HepG2 (cell line): ENCODE data around the gene DAZAP1. TPM values are rescaled to one million over a fixed set of nuclear protein-coding genes. Genes with fewer than 3 reads are reported as not detected.

Experiments
- ERF ChIP-seq: IDR thresholded peaks from 2 replicates; pipeline ENCODE4 v1.6.1; 2018; ENCODE audit warnings: missing biosample characterization, missing genetic modification reagents
- FOXC1 ChIP-seq: sonication (generic); formaldehyde crosslinking; IDR thresholded peaks from 2 replicates; pipeline ENCODE4 v1.8.0; 2022; ENCODE audit warnings: mild to moderate bottlenecking, missing genetic modification reagents, borderline replicate concordance
- HES4 ChIP-seq: sonication (generic); formaldehyde crosslinking; IDR thresholded peaks from 2 replicates; pipeline ENCODE4 v1.9.0; 2021; ENCODE audit warnings: mild to moderate bottlenecking, missing genetic modification reagents, borderline replicate concordance
- MIER2 ChIP-seq: IDR thresholded peaks from 2 replicates; pipeline ENCODE4 v1.6.1; 2016; ENCODE audit warnings: missing biosample characterization, missing genetic modification reagents
- NFKBIZ ChIP-seq: IDR thresholded peaks from 2 replicates; pipeline ENCODE4 v1.6.1; 2018; ENCODE audit warnings: missing genetic modification reagents, missing compliant biosample characterization
- RCOR2 ChIP-seq: IDR thresholded peaks from 2 replicates; pipeline ENCODE4 v1.6.1; 2016; ENCODE audit warnings: missing biosample characterization, missing genetic modification reagents
- SOX6 ChIP-seq, 2 experiments: fragments of 450-650 bp in 1 of 2; sonication (generic) in 1 of 2; formaldehyde crosslinking in 1 of 2; IDR thresholded peaks; 2 replicates each; pipeline versions ENCODE4 v1.4.0 to v1.6.1; 2017 to 2020; ENCODE audit warnings: antibody characterized with exemption in 1 of 2, mild to moderate bottlenecking in 1 of 2, missing genetic modification reagents in 1 of 2
- THAP11 ChIP-seq: IDR thresholded peaks from 2 replicates; pipeline ENCODE4 v1.6.1; 2016; ENCODE audit warnings: missing biosample characterization, missing genetic modification reagents
- WIZ ChIP-seq: sonication (generic); formaldehyde crosslinking; IDR thresholded peaks from 2 replicates; pipeline ENCODE4 v1.5.1; 2020; ENCODE audit warnings: mild to moderate bottlenecking, missing genetic modification reagents
- ZNF234 ChIP-seq: sonication (generic); formaldehyde crosslinking; conservative IDR thresholded peaks from 2 replicates; pipeline ENCODE4 v1.5.1; 2020; ENCODE audit warnings: mild to moderate bottlenecking, missing genetic modification reagents
- ZNF430 ChIP-seq: sonication (generic); formaldehyde crosslinking; IDR thresholded peaks from 2 replicates; pipeline ENCODE4 v1.9.0; 2021; ENCODE audit warnings: mild to moderate bottlenecking, missing genetic modification reagents
- ZNF446 ChIP-seq: sonication (generic); formaldehyde crosslinking; IDR thresholded peaks from 2 replicates; pipeline ENCODE4 v1.5.0; 2020; ENCODE audit warnings: mild to moderate bottlenecking, missing genetic modification reagents
- polyA plus RNA-seq, 8 experiments: library from polyadenylated mRNA; depleted of rRNA in 3 of 8; stranded (reverse) in 7 of 8; unstranded in 1 of 8; fragments of >200 nt; fragmentation: Illumina TruSeq in 4 of 8; extraction: Trizol in 4 of 8; gene quantifications; 2 replicates each; pipeline versions ENCODE4 v1.2.1 to v1.2.3, GENCODE V29; 2011 to 2016; ENCODE audit warnings: low read depth in 4 of 8, missing spikeins in 1 of 8, mixed read lengths in 1 of 8; ENCODE audit not compliant: insufficient read depth in 1 of 8
- total RNA-seq, 5 experiments: library from RNA; depleted of rRNA; stranded (reverse); fragments of >200 nt; fragmentation: Illumina TruSeq; extraction: Trizol; gene quantifications; 2 replicates each; pipeline ENCODE4 v1.2.3, GENCODE V29; 2016; ENCODE audit warnings: low read depth in 1 of 5
- TF ChIP-seq, protein P1 (sequence below): sonication (generic); formaldehyde crosslinking; IDR thresholded peaks from 2 replicates; pipeline ENCODE4 v1.5.0; 2020; ENCODE audit warnings: mild to moderate bottlenecking, missing genetic modification reagents, borderline replicate concordance
- TF ChIP-seq, protein P2 (sequence below): sonication (generic); formaldehyde crosslinking; IDR thresholded peaks from 2 replicates; pipeline ENCODE4 v1.4.0; 2020; ENCODE audit warnings: missing genetic modification reagents, borderline replicate concordance
- TF ChIP-seq, protein P3 (sequence below): sonication (generic); formaldehyde crosslinking; IDR thresholded peaks from 2 replicates; pipeline ENCODE4 v1.4.0; 2020; ENCODE audit warnings: missing genetic modification reagents
- TF ChIP-seq, protein P4 (sequence below), 2 experiments: IDR thresholded peaks; 2 replicates each; pipeline ENCODE4 v1.6.1; 2011 to 2012; ENCODE audit warnings: low read length in 2 of 2, borderline replicate concordance in 1 of 2, low read depth in 1 of 2, mild to moderate bottlenecking in 1 of 2, moderate library complexity in 1 of 2
- TF ChIP-seq, protein P5 (sequence below): conservative IDR thresholded peaks from 2 replicates; pipeline ENCODE4 v1.6.1; 2018; ENCODE audit warnings: missing genetic modification reagents

Gene DAZAP1
- total and polyA plus RNA-seq, 2 of the 13 experiments (the other 11 are each of a cell fraction or from before 2014, with no cell fraction given) = 63.3 to 79.2 TPM

DNA sequence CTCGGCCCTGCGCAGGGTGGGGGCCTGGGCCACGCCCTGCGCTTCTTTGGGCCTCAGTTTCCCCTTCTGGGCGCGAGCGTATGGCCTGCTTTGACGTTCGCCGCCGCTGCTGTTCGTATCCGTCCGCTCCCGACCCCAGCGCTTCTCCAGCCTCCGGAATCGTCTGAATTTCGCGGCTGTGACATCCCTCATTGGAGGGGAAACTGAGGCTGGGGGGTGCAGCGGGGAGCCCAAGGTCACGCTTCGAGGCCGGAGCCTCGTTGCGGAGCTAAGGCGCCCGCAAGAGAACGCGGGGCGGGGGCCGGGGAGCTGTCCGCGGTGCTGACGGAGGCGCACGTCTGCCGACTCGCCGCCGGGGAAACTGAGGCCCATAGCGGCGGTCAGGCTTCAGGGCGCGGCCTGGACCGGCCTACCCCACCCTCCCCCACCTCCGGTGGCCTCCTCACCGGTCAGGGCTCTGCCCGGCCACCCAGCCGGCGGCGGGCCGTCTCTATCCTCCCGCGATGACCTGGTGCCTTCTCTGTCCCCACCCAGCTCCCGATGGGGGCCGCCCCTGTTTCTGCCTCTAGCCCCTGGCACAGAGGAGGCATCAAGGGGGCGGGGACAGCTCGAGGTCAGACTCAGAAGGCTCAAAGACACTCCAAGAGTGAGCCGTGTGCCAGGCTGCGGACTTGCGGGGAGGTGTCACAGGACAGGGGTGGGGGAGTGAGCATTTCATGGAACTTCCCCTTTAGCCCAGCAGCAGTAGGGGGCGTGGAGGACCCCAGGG, 39.5 kb downstream of the DAZAP1 start (continued):
- TF ChIP-seq, protein P1, sequence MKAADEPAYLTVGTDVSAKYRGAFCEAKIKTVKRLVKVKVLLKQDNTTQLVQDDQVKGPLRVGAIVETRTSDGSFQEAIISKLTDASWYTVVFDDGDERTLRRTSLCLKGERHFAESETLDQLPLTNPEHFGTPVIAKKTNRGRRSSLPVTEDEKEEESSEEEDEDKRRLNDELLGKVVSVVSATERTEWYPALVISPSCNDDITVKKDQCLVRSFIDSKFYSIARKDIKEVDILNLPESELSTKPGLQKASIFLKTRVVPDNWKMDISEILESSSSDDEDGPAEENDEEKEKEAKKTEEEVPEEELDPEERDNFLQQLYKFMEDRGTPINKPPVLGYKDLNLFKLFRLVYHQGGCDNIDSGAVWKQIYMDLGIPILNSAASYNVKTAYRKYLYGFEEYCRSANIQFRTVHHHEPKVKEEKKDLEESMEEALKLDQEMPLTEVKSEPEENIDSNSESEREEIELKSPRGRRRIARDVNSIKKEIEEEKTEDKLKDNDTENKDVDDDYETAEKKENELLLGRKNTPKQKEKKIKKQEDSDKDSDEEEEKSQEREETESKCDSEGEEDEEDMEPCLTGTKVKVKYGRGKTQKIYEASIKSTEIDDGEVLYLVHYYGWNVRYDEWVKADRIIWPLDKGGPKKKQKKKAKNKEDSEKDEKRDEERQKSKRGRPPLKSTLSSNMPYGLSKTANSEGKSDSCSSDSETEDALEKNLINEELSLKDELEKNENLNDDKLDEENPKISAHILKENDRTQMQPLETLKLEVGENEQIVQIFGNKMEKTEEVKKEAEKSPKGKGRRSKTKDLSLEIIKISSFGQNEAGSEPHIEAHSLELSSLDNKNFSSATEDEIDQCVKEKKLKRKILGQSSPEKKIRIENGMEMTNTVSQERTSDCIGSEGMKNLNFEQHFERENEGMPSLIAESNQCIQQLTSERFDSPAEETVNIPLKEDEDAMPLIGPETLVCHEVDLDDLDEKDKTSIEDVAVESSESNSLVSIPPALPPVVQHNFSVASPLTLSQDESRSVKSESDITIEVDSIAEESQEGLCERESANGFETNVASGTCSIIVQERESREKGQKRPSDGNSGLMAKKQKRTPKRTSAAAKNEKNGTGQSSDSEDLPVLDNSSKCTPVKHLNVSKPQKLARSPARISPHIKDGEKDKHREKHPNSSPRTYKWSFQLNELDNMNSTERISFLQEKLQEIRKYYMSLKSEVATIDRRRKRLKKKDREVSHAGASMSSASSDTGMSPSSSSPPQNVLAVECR (CRISPR knock-in tag) = peak; percentile 56; the same call in 1 of the 2 replicates
- TF ChIP-seq SOX6 (IDR thresholded peaks at IDR 0.05) = no peak
- TF ChIP-seq SOX6 (CRISPR knock-in tag; IDR thresholded peaks at IDR 0.05) = 0 out of 2 replicates have a peak, but pooled peaks have one; percentile 14
- TF ChIP-seq, protein P2, sequence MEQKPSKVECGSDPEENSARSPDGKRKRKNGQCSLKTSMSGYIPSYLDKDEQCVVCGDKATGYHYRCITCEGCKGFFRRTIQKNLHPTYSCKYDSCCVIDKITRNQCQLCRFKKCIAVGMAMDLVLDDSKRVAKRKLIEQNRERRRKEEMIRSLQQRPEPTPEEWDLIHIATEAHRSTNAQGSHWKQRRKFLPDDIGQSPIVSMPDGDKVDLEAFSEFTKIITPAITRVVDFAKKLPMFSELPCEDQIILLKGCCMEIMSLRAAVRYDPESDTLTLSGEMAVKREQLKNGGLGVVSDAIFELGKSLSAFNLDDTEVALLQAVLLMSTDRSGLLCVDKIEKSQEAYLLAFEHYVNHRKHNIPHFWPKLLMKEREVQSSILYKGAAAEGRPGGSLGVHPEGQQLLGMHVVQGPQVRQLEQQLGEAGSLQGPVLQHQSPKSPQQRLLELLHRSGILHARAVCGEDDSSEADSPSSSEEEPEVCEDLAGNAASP (CRISPR knock-in tag) = 0 out of 2 replicates have a peak, but pooled peaks have one; percentile 59
- peak; percentile 80 for TF ChIP-seq ZNF430 (CRISPR knock-in tag)
- peak; percentile 94 for TF ChIP-seq MIER2 (CRISPR knock-in tag)
- TF ChIP-seq WIZ (CRISPR knock-in tag) = peak; percentile 77
- TF ChIP-seq HES4 (CRISPR knock-in tag) = peak; percentile 49; the same call in 1 of the 2 replicates
- no peak for TF ChIP-seq RCOR2
- peak; percentile 58 for TF ChIP-seq ERF (CRISPR knock-in tag)
- peak; percentile 40; the same call in 1 of the 2 replicates for TF ChIP-seq THAP11 (CRISPR knock-in tag)
- TF ChIP-seq, protein P3, sequence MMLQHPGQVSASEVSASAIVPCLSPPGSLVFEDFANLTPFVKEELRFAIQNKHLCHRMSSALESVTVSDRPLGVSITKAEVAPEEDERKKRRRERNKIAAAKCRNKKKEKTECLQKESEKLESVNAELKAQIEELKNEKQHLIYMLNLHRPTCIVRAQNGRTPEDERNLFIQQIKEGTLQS (CRISPR knock-in tag) = peak; percentile 32; the same call in 1 of the 2 replicates
- TF ChIP-seq NFKBIZ (CRISPR knock-in tag) = peak; percentile 66; the same call in 1 of the 2 replicates
- 0 out of 2 replicates have a peak, but pooled peaks have one; percentile 68 for TF ChIP-seq ZNF446 (CRISPR knock-in tag)
- TF ChIP-seq, protein P4, sequence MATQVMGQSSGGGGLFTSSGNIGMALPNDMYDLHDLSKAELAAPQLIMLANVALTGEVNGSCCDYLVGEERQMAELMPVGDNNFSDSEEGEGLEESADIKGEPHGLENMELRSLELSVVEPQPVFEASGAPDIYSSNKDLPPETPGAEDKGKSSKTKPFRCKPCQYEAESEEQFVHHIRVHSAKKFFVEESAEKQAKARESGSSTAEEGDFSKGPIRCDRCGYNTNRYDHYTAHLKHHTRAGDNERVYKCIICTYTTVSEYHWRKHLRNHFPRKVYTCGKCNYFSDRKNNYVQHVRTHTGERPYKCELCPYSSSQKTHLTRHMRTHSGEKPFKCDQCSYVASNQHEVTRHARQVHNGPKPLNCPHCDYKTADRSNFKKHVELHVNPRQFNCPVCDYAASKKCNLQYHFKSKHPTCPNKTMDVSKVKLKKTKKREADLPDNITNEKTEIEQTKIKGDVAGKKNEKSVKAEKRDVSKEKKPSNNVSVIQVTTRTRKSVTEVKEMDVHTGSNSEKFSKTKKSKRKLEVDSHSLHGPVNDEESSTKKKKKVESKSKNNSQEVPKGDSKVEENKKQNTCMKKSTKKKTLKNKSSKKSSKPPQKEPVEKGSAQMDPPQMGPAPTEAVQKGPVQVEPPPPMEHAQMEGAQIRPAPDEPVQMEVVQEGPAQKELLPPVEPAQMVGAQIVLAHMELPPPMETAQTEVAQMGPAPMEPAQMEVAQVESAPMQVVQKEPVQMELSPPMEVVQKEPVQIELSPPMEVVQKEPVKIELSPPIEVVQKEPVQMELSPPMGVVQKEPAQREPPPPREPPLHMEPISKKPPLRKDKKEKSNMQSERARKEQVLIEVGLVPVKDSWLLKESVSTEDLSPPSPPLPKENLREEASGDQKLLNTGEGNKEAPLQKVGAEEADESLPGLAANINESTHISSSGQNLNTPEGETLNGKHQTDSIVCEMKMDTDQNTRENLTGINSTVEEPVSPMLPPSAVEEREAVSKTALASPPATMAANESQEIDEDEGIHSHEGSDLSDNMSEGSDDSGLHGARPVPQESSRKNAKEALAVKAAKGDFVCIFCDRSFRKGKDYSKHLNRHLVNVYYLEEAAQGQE (IDR thresholded peaks at IDR 0.05; ENCODE audit: borderline replicate concordance in 1 of 2, low read depth in 1 of 2, low read length in 2 of 2) = peak in 1 of 2 experiments; percentile 96
- TF ChIP-seq ZNF234 (CRISPR knock-in tag) = 0 out of 2 replicates have a peak, but pooled peaks have one; percentile 51
- TF ChIP-seq, protein P5, sequence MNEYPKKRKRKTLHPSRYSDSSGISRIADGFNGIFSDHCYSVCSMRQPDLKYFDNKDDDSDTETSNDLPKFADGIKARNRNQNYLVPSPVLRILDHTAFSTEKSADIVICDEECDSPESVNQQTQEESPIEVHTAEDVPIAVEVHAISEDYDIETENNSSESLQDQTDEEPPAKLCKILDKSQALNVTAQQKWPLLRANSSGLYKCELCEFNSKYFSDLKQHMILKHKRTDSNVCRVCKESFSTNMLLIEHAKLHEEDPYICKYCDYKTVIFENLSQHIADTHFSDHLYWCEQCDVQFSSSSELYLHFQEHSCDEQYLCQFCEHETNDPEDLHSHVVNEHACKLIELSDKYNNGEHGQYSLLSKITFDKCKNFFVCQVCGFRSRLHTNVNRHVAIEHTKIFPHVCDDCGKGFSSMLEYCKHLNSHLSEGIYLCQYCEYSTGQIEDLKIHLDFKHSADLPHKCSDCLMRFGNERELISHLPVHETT (CRISPR knock-in tag) = 0 out of 2 replicates have a peak, but pooled peaks have one; percentile 32
- TF ChIP-seq FOXC1 (CRISPR knock-in tag) = 0 out of 2 replicates have a peak, but pooled peaks have one; percentile 47
